Upper lobe of left lung (tissue), 6 donors: ENCODE measurements around the gene IL23R. TPM values are rescaled to one million over a fixed set of nuclear protein-coding genes. Genes with fewer than 3 reads are reported as not detected.

ENCODE experiments used
- ATAC-seq, 2 donors: fragments of 200-7000 bp; cut with Tn5 transposase; one replicate each; pipeline ENCODE4 v1.9.1; 2022; ENCODE audit warnings: mild to moderate bottlenecking in 2 of 2, moderate library complexity in 2 of 2; ENCODE audit not compliant: low FRiP score in 2 of 2
- DNase-seq, 2 donors: peaks; one replicate each; pipeline ENCODE4 v3.0.0-alpha.2; 2019 to 2020
- H3K27ac ChIP-seq, 4 donors: fragments of 200-600 bp; sonication (generic); one replicate each; pipeline ENCODE4 v1.5.1; 2016 to 2019
- H3K27me3 ChIP-seq, 4 donors: fragments of 200-600 bp; sonication (generic); one replicate each; pipeline ENCODE4 v1.5.1; 2017 to 2019
- H3K36me3 ChIP-seq, 4 donors: fragments of 200-600 bp; sonication (generic); one replicate each; pipeline ENCODE4 v1.5.1; 2016 to 2019
- H3K4me1 ChIP-seq, 4 donors: fragments of 200-600 bp; sonication (generic); one replicate each; pipeline ENCODE4 v1.5.1; 2018 to 2019
- H3K4me3 ChIP-seq, 4 donors: fragments of 200-600 bp; sonication (generic); one replicate each; pipeline ENCODE4 v1.5.1; 2017 to 2019; ENCODE audit warnings: mild to moderate bottlenecking in 2 of 4, moderate library complexity in 1 of 4
- H3K9me3 ChIP-seq, 4 donors: fragments of 200-600 bp; sonication (generic); one replicate each; pipeline ENCODE4 v1.5.1; 2018 to 2019
- CTCF ChIP-seq, 6 experiments: fragments of 450-650 bp in 4 of 6; fragments of 200-600 bp in 2 of 6; sonication (generic) in 2 of 6; IDR thresholded peaks; one replicate each; pipeline ENCODE4 v1.5.1; 2016 to 2019; ENCODE audit warnings: antibody characterized with exemption in 6 of 6
- EP300 ChIP-seq, 4 donors: sonication (generic); formaldehyde crosslinking; IDR thresholded peaks; one replicate each; pipeline ENCODE4 v1.5.1; 2017; ENCODE audit warnings: antibody characterized with exemption in 4 of 4, control low read depth in 2 of 4
- POLR2A ChIP-seq, 4 donors: fragments of 450-650 bp; IDR thresholded peaks; one replicate each; pipeline ENCODE4 v1.5.1; 2016 to 2017; ENCODE audit warnings: antibody characterized with exemption in 4 of 4, mild to moderate bottlenecking in 2 of 4
- POLR2AphosphoS5 ChIP-seq, 2 donors: sonication (generic); formaldehyde crosslinking; IDR thresholded peaks; one replicate each; pipeline ENCODE4 v1.5.1; 2017; ENCODE audit warnings: antibody characterized with exemption in 2 of 2
- WGBS, 2 donors: methylation state at CpG; one replicate each; pipeline ENCODE4 v1.1.5; 2017 to 2018; 5-methylcytosine and 5-hydroxymethylcytosine counted together
- total RNA-seq, 6 donors: library from RNA; depleted of rRNA in 4 of 6; stranded (reverse); fragments of >200 nt in 4 of 6; gene quantifications; one replicate each; pipeline versions ENCODE4 v1.1.0 to v1.2.1, GENCODE V29; 2016 to 2021
- donor health status: DM: no; HTN: no; CAD: no; lungs with moderate emphysema.
- donor health status: DM: no; HTN: yes; CAD: no; lungs with severe emphysema.

Gene IL23R
- total RNA-seq, 6 donors from 2014 or later = 0.29 to 0.79 (median 0.37) TPM; not detected in 2

GRCh38 chr1:67190410-67190809 is 24.2 kb downstream of the IL23R start:
- 81 to 83% methylated on average over 2 of the region's 2 CpGs for WGBS, 2 donors
- Histone ChIP-seq H3K4me3 (no peak overlapping the region), H3K9me3 (no peaks in the 10 kb centered on the region), H3K27me3 (no peaks in the 10 kb centered on the region), H3K36me3 (no peaks in the 10 kb centered on the region), H3K4me1 (no peaks in the 10 kb centered on the region), H3K27ac (no peak overlapping the region)
- ATAC-seq (no peak), DNase-seq (no peak)
- TF ChIP-seq POLR2AphosphoS5 (IDR thresholded peaks at IDR 0.05) (no peak), POLR2A (IDR thresholded peaks at IDR 0.05) (no peak), CTCF (IDR thresholded peaks at IDR 0.05) (no peak), EP300 (IDR thresholded peaks at IDR 0.05) (no peak)

DNA sequence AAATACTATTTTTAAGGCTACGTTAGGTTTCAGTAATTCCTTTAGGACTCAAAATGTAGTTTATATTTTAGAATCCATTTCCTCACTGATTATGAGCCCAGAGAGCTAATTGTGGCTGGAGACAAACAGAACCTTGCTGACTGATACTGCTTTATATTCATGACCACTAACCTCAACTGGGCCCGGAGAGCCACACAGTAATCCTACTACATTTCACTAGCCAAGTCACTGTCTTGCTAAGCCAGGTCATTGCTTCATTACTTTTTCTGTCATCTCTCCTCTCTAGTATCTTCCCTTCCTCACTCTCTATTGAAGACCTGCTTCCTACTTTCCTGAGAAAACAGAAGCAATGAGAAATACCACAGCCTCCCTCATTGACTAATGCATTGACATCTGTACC is 24.7 kb downstream of the IL23R start:
- Histone ChIP-seq H3K4me1 (no peaks in the 10 kb centered on the region), H3K9me3 (no peaks in the 10 kb centered on the region), H3K27me3 (no peaks in the 10 kb centered on the region), H3K27ac (no peak overlapping the region), H3K36me3 (no peaks in the 10 kb centered on the region), H3K4me3 (no peak overlapping the region)
- DNase-seq = no peak
- WGBS, 2 donors = 85 to 88% methylated on average over 2 of the region's 2 CpGs
- no peak for TF ChIP-seq EP300 (IDR thresholded peaks at IDR 0.05)
- TF ChIP-seq CTCF (IDR thresholded peaks at IDR 0.05) = no peak
- no peak for TF ChIP-seq POLR2A (IDR thresholded peaks at IDR 0.05)
- TF ChIP-seq POLR2AphosphoS5 (IDR thresholded peaks at IDR 0.05) = no peak
- no peak for ATAC-seq

- WGBS, 2 donors = 56 to 67% methylated on average over 2 of the region's 2 CpGs
- no peak overlapping the region for H3K4me3 ChIP-seq
- no peaks in the 10 kb centered on the region for H3K36me3 ChIP-seq
- H3K27ac ChIP-seq = no peak overlapping the region
- H3K4me1 ChIP-seq = no peaks in the 10 kb centered on the region
- no peaks in the 10 kb centered on the region for H3K27me3 ChIP-seq
- DNase-seq = no peak
- no peaks in the 10 kb centered on the region for H3K9me3 ChIP-seq
- no peak for ATAC-seq
- no peak for TF ChIP-seq POLR2A (IDR thresholded peaks at IDR 0.05)
- no peak for TF ChIP-seq CTCF (IDR thresholded peaks at IDR 0.05)
- no peak for TF ChIP-seq POLR2AphosphoS5 (IDR thresholded peaks at IDR 0.05)
- no peak for TF ChIP-seq EP300 (IDR thresholded peaks at IDR 0.05)
These were observed 25.6 kb downstream of the IL23R start for GRCh38 chr1:67191668-67192520.

- H3K27ac ChIP-seq = no peak overlapping the region
- H3K9me3 ChIP-seq = no peaks in the 10 kb centered on the region
- DNase-seq = no peak
- H3K4me1 ChIP-seq = no peaks in the 10 kb centered on the region
- H3K27me3 ChIP-seq = no peaks in the 10 kb centered on the region
- TF ChIP-seq CTCF (IDR thresholded peaks at IDR 0.05) = no peak
- no peaks in the 10 kb centered on the region for H3K36me3 ChIP-seq
- WGBS, 2 donors = 96 to 100% methylated on average over 1 of the region's 1 CpG
- no peak overlapping the region for H3K4me3 ChIP-seq
- no peak for ATAC-seq
These were observed 26.6 kb downstream of the IL23R start for GRCh38 chr1:67192902-67193301.

DNA sequence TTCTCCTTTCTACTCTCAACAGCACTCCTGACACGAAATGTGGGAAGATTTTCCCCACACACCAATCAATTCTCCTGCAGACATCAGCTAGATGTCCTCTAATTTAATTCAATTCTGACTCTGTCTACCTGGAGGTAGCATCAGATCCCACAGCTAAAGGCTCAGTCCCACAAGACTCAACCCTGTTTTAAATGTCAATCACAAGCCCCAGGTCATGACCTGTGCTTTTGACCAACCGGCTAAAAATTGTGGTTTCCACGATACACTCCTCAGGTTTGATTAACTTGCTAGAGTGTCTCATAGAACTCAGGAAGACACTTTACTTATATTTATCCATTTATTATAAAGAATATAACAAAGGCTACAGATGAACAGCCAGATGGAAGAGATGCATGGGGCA is 27.4 kb downstream of the IL23R start:
- no peak overlapping the region for H3K27ac ChIP-seq

More for the DNA sequence above, 27.4 kb downstream of the IL23R start:
- WGBS, 2 donors = 36 to 50% methylated on average over 3 of the region's 3 CpGs
- ATAC-seq (no peak), DNase-seq (no peak)
- no peak for TF ChIP-seq POLR2A (IDR thresholded peaks at IDR 0.05)
- no peak for TF ChIP-seq CTCF (IDR thresholded peaks at IDR 0.05)
- TF ChIP-seq POLR2AphosphoS5 (IDR thresholded peaks at IDR 0.05) = no peak
- TF ChIP-seq EP300 (IDR thresholded peaks at IDR 0.05) = no peak
- Histone ChIP-seq H3K36me3 (no peaks in the 10 kb centered on the region), H3K4me3 (no peak overlapping the region), H3K4me1 (no peaks in the 10 kb centered on the region), H3K27me3 (no peaks in the 10 kb centered on the region), H3K9me3 (no peaks in the 10 kb centered on the region)
